Spleen (tissue), 7 donors: ENCODE results near the gene ATOH8.

Source experiments
- CTCF ChIP-seq, 11 experiments: fragments of 200-600 bp in 7 of 11; fragments of 450-650 bp in 4 of 11; sonication (generic) in 4 of 11; IDR thresholded peaks in 8 of 11; conservative IDR thresholded peaks in 3 of 11; 1 replicate in 7 of 11; 2 replicates in 4 of 11; pipeline versions ENCODE4 v1.4.0 to v1.8.0; 2016 to 2021; ENCODE audit warnings: antibody characterized with exemption in 11 of 11, inconsistent platforms in 4 of 11, mild to moderate bottlenecking in 1 of 11
- POLR2AphosphoS5 ChIP-seq, 3 donors: sonication (generic); formaldehyde crosslinking; IDR thresholded peaks; one replicate each; pipeline ENCODE4 v1.5.1; 2017; ENCODE audit warnings: antibody characterized with exemption in 3 of 3
- donor health status: DM: no; HTN: no; CAD: no; lungs with moderate emphysema.
- donor health status: DM: no; HTN: no; CAD: no.
- donor health status: DM: no; HTN: no; CAD: no.

GRCh38 chr2:85748985-85749875 lies 4.6 kb upstream of the ATOH8 start:
- TF ChIP-seq CTCF (IDR thresholded peaks at IDR 0.05 in 8 of 11, conservative IDR thresholded peaks at IDR 0.05 in 3 of 11) (no peak), POLR2AphosphoS5 (IDR thresholded peaks at IDR 0.05) (no peak)
